ENCODE data around the gene HGD. TPM values are rescaled to one million over a fixed set of nuclear protein-coding genes. Genes with fewer than 3 reads are reported as not detected.

HGD gene
- total and polyA plus RNA-seq, 10 of the 15 experiments (the other 5 are each of a cell fraction or from before 2014, with no cell fraction given), result 0.18 to 0.81 (median 0.40) TPM; not detected in 6

DNA sequence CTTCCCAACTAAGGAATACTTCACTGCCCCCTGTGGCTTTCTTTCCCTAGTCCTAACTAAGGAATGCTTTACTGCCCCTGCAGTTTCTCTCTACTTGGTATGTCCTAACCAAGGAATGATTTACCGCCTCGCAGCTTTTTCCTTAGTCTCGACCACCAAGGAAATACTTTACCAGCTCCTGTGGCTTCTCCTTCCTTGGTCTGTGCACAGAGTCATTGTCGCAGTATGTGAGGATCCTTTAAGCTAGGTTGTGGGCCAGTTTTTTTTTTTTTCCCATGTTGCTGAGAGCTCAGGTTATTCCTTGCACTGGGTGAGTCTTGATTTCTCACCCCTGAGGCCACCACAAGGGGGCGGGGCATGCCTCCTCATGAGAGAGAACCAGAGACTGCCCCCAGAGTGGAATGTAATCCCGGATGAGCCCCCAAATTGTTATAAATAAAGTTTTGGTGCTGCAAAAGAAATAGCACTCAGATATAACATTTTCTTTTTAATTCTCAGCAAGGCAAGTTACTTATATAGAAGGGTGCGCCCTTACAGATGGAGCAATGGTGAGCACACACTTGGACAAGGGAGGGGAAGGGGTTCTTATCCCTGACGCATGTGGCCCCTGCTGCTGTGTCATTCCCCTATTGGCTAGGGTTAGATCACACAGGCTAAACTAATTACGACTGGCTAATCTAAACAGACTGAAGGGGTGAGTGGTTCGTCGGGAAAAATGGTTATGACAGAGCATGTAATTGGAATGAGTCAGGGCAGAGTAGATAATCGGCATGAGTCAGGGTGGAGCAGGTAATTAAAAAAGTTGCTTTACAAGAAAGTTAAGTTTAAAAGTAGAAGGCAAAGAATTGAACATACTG lies 58.9 kb downstream of the HGD start:
- BruUV-seq (replicated peaks), result no TSS peak
- Histone ChIP-seq H4K20me1 (ENCODE audit: control insufficient read depth, insufficient read depth) (no peaks in the 10 kb centered on the region), H3K9ac (ENCODE audit: control insufficient read depth, insufficient read depth, low read length) (no peak overlapping the region), H2AFZ (ENCODE audit: control insufficient read depth, low read depth, low read length) (no peak overlapping the region), H3K9me3 (replicated peaks; ENCODE audit: control insufficient read depth, insufficient read depth, low read length) (peaks cover 6% of the 10 kb centered on the region; the same call in 2 of the 3 replicates), H3K27me3 (replicated peaks in 1 of 2; ENCODE audit: control insufficient read depth in 2 of 2, insufficient read depth in 2 of 2, low read length in 1 of 2) (no peaks in the 10 kb centered on the region), H3K27ac (ENCODE audit: control insufficient read depth, insufficient read depth) (no peak overlapping the region), H3K4me2 (ENCODE audit: control insufficient read depth, insufficient read depth) (no peak overlapping the region), H3K79me2 (ENCODE audit: control insufficient read depth, insufficient read depth, low read length) (no peaks in the 10 kb centered on the region), H3K36me3 (ENCODE audit: control insufficient read depth in 2 of 2, insufficient read depth in 2 of 2, low read length in 1 of 2) (no peaks in the 10 kb centered on the region), H3K4me3 (no peak overlapping the region), H3K4me1 (ENCODE audit: control insufficient read depth, insufficient read depth, low read length) (no peaks in the 10 kb centered on the region)
- TF ChIP-seq CBX3 (IDR thresholded peaks at IDR 0.05; ENCODE audit: borderline replicate concordance, low read depth) (no peak), FOXK2 (IDR thresholded peaks at IDR 0.05) (no peak), CTCF (IDR thresholded peaks at IDR 0.05 in 2 of 3, conservative IDR thresholded peaks at IDR 0.05 in 1 of 3; ENCODE audit: control insufficient read depth in 2 of 3, extremely low read depth in 1 of 3, insufficient read depth in 1 of 3, low read depth in 3 of 3, low read length in 3 of 3) (peak in 2 of 3 experiments; percentile 13 to 29; a peak in 1 of 6 replicates), WRNIP1 (IDR thresholded peaks at IDR 0.05; ENCODE audit: borderline replicate concordance, low read depth, low read length) (no peak), KAT2A (conservative IDR thresholded peaks at IDR 0.05; ENCODE audit: control insufficient read depth, low read depth, low read length) (no peak), RAD21 (IDR thresholded peaks at IDR 0.05; ENCODE audit: insufficient read depth, low read depth, low read length) (peak; percentile 39; the same call in 1 of the 2 replicates), ETV6 (conservative IDR thresholded peaks at IDR 0.05 in 1 of 2, IDR thresholded peaks at IDR 0.05 in 1 of 2; ENCODE audit: borderline replicate concordance in 1 of 2, low read depth in 1 of 2) (no peak), LARP7 (IDR thresholded peaks at IDR 0.05) (no peak)
- ATAC-seq, result peak; percentile 53
- ChIA-PET SMC1A (ENCODE audit: uncharacterized antibody, unreplicated experiment) (interaction anchor here (1.0 to 1.4 kb wide), 5 partner anchors 8 to 172 kb away, joined by 3 to 8 read pairs (median 6); no protein-coding TSS in a partner anchor), RAD21 (ENCODE audit: unreplicated experiment) (interaction anchor here (0.7 to 1.7 kb wide), 4 partner anchors 12 to 171 kb away, joined by 3 to 14 read pairs (median 3); partner anchors contain the start of gene NDUFB4), CTCF (interaction anchor here (1.2 to 2.0 kb wide), 2 partner anchors 165 to 172 kb away, joined by 3 to 12 read pairs; no protein-coding TSS in a partner anchor), POLR2A (no interaction called here)
- intact Hi-C loops (cut with micrococcal nuclease; ENCODE audit: unreplicated experiment) (loop anchor here (5.0 kb wide), 1 partner anchor 174 kb away; no protein-coding TSS in a partner anchor), in situ Hi-C loops (cut with MboI) (no loop called here)
- DNase-seq (ENCODE audit: low read depth, low spot score), result no peak
- FAIRE-seq, result no peak
- WGBS (ENCODE audit: insufficient coverage, insufficient replicate concordance, low lambda C conversion rate, missing lambda C conversion rate), result 58% methylated on average over 12 of the region's 12 CpGs

Data from GM12878 (cell line).